ENCODE measurements around the gene CDCA8. TPM values are rescaled to one million over a fixed set of nuclear protein-coding genes. Genes with fewer than 3 reads are reported as not detected.

Gene CDCA8
- polyA plus RNA-seq, 1 donor (not counting 4 experiments of a cell fraction or from before 2014, with no cell fraction given): 15.1 TPM

- Histone ChIP-seq H3K27me3 (ENCODE audit: control insufficient read depth, extremely low read depth, insufficient read depth, low read length) (peaks cover 53% of the 10 kb centered on the region), H3K79me2 (ENCODE audit: control insufficient read depth, insufficient read depth, low read length) (no peaks in the 10 kb centered on the region), H3K4me3 (ENCODE audit: control insufficient read depth in 2 of 3, extremely low read depth in 1 of 3, insufficient read depth in 2 of 3, low read depth in 1 of 3, low read length in 3 of 3) (no peak overlapping the region), H3K9ac (ENCODE audit: control insufficient read depth, extremely low read depth, insufficient read depth, low read length) (no peak overlapping the region), H3K27ac (ENCODE audit: control insufficient read depth, insufficient read depth, low read length) (no peak overlapping the region), H3K4me2 (ENCODE audit: control insufficient read depth, extremely low read depth, insufficient read depth, low read depth, low read length) (no peak overlapping the region), H3K9me3 (ENCODE audit: control insufficient read depth, low read depth, low read length) (no peaks in the 10 kb centered on the region), H4K20me1 (ENCODE audit: control insufficient read depth, extremely low read depth, insufficient read depth, low read length) (no peaks in the 10 kb centered on the region), H3K4me1 (ENCODE audit: control insufficient read depth, extremely low read depth, insufficient read depth, low read length) (no peaks in the 10 kb centered on the region), H3K36me3 (ENCODE audit: control insufficient read depth in 2 of 2, extremely low read depth in 1 of 2, insufficient read depth in 2 of 2, low read length in 2 of 2) (no peaks in the 10 kb centered on the region), H3K9me1 (ENCODE audit: control insufficient read depth, extremely low read depth, insufficient read depth, low read length) (no peaks in the 10 kb centered on the region), H2AFZ (ENCODE audit: control insufficient read depth, low read length) (no peak overlapping the region)
- no peak for FAIRE-seq
- no peak for TF ChIP-seq EZH2 (IDR thresholded peaks at IDR 0.05; ENCODE audit: low read length)
- dilution Hi-C loops (cut with MboI; ENCODE audit: extremely low pct_ligation_motif_present, low sequenced_read_pairs): no loop called here
- DNase-seq (ENCODE audit: low read depth, low spot score): no peak
Observed at GRCh38 chr1:37755951-37756560, 63.7 kb downstream of the CDCA8 start.

Small RNAs within 50 kb of the gene (small RNA-seq; reads per million reads assigned to genes)
- gene RF00019 (ENCODE audit: insufficient read length in 3 of 3, low read depth in 3 of 3, low replicate concordance in 1 of 3): 0 reads per million in 3 experiments

Other genes starting within 250 kb of the CDCA8 start
- 17.5 to 55.5 TPM (median 24.4 TPM) in 3 replicates for gene ZC3H12A, start 217.9 kb upstream of the CDCA8 start, polyA plus RNA-seq
- 38.9 to 51.9 TPM (median 49.3 TPM) in 3 replicates for gene MEAF6, start 177.8 kb upstream of the CDCA8 start, polyA plus RNA-seq
- 6.7 to 8.9 TPM (median 7.1 TPM) in 3 replicates for gene SNIP1, start 138.2 kb upstream of the CDCA8 start, polyA plus RNA-seq
- 0.06 to 0.14 TPM (median 0.06 TPM) in 3 replicates for gene DNALI1, start 135.6 kb upstream of the CDCA8 start, polyA plus RNA-seq
- 49.7 to 81.0 TPM (median 52.7 TPM) in 3 replicates for gene GNL2, start 96.6 kb upstream of the CDCA8 start, polyA plus RNA-seq
- gene RSPO1, start 57.6 kb upstream of the CDCA8 start, polyA plus RNA-seq: not detected in 3 replicates
- gene EPHA10, start 72.6 kb downstream of the CDCA8 start, polyA plus RNA-seq: 0.01 TPM in 1 of 3 replicates, not detected in the others
- gene MANEAL, start 101.3 kb downstream of the CDCA8 start, polyA plus RNA-seq: 0.32 to 0.72 TPM (median 0.37 TPM) in 3 replicates
- gene C1orf122, start 115.3 kb downstream of the CDCA8 start, polyA plus RNA-seq: 22.2 to 46.0 TPM (median 25.8 TPM) in 3 replicates
- 21.7 to 26.8 TPM (median 22.2 TPM) in 3 replicates for gene YRDC, start 115.7 kb downstream of the CDCA8 start, polyA plus RNA-seq
- 10.5 to 13.1 TPM (median 10.7 TPM) in 3 replicates for gene MTF1, start 167.1 kb downstream of the CDCA8 start, polyA plus RNA-seq

Measured in keratinocyte (primary cell).